Upper lobe of left lung (tissue), 4 donors: Measurements from ENCODE around the gene GRIN1.

Source experiments
- POLR2A ChIP-seq, 4 donors: fragments of 450-650 bp; IDR thresholded peaks; one replicate each; pipeline ENCODE4 v1.5.1; 2016 to 2017; ENCODE audit warnings: antibody characterized with exemption in 4 of 4, mild to moderate bottlenecking in 2 of 4
- POLR2AphosphoS5 ChIP-seq, 2 donors: sonication (generic); formaldehyde crosslinking; IDR thresholded peaks; one replicate each; pipeline ENCODE4 v1.5.1; 2017; ENCODE audit warnings: antibody characterized with exemption in 2 of 2
- TF ChIP-seq, protein P1 (sequence below), 6 experiments: fragments of 450-650 bp in 4 of 6; fragments of 200-600 bp in 2 of 6; sonication (generic) in 2 of 6; IDR thresholded peaks; one replicate each; pipeline ENCODE4 v1.5.1; 2016 to 2019; ENCODE audit warnings: antibody characterized with exemption in 6 of 6

DNA sequence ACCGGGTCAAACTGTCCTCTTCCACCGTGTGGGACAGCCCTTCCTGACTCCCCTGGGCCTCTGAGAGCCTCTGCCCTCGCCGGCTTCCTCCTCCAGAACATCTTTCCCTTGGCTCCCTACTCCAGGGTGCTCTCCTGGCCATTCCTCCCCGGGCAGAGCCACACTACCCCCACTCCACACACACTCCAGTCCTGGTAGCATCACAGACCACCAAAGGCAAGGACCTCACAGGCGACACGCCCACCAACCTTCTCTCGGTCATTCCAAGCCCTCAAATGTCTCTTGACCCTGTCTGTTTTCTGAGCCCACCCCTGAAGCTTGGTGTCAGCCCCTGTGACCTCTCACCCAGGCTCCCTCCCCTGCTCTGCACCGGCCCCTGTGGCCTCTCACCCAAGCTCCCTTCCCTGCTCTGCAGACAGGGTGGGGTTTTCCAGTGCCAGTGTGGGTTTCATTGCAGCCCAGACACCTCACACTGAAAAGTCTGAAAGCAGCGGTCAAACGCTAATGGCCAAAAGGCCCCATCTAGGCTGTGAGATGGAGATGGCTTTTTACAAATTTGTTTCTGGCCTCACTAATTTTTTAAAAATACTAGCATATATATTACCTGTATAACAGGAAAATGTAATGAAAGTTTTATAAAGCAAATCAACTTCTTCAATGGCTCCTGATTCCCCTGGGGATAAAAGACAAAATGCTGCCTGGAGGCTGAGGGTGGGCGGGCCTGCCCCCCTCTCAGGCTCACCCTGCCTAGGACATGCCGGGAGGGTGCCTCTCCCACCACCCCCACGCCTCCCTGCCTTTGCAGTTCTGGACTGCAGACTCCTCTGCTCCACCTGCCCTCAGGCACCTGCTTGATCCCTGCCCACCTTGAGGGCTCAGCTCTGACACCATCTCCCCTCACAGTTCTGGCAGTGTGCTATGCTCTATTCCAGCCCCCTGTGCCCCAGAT, 20.4 kb downstream of the GRIN1 start:
- TF ChIP-seq, protein P1, sequence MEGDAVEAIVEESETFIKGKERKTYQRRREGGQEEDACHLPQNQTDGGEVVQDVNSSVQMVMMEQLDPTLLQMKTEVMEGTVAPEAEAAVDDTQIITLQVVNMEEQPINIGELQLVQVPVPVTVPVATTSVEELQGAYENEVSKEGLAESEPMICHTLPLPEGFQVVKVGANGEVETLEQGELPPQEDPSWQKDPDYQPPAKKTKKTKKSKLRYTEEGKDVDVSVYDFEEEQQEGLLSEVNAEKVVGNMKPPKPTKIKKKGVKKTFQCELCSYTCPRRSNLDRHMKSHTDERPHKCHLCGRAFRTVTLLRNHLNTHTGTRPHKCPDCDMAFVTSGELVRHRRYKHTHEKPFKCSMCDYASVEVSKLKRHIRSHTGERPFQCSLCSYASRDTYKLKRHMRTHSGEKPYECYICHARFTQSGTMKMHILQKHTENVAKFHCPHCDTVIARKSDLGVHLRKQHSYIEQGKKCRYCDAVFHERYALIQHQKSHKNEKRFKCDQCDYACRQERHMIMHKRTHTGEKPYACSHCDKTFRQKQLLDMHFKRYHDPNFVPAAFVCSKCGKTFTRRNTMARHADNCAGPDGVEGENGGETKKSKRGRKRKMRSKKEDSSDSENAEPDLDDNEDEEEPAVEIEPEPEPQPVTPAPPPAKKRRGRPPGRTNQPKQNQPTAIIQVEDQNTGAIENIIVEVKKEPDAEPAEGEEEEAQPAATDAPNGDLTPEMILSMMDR (IDR thresholded peaks at IDR 0.05), result no peak
- TF ChIP-seq POLR2A (IDR thresholded peaks at IDR 0.05), result no peak
- no peak for TF ChIP-seq POLR2AphosphoS5 (IDR thresholded peaks at IDR 0.05)
